CD4-positive, alpha-beta memory T cell (primary cell): Measurements from ENCODE around the gene MEIOC. TPM values are rescaled to one million over a fixed set of nuclear protein-coding genes. Genes with fewer than 3 reads are reported as not detected.
"Not testable (repeated sequence)": the region's sequence is repeated elsewhere in the genome, so short reads cannot be mapped to it uniquely, and the experiment has no call there.

Experiments
- CTCF ChIA-PET: fragments of 350-600 bp; sonication (Branson Sonifier 250); formaldehyde crosslinking; loops from one replicate; lab custom pipeline; 2021; ENCODE audit warnings: inconsistent platforms; ENCODE audit not compliant: partially characterized antibody; lab: Charles Lee
- POLR2A ChIA-PET: fragments of 350-600 bp; sonication (Branson Sonifier 250); formaldehyde crosslinking; loops from one replicate; lab custom pipeline; 2021; ENCODE audit not compliant: partially characterized antibody; lab: Charles Lee
- DNase-seq, 5 donors: peaks; one replicate each; pipeline versions ENCODE4 v3.0.0 to v3.0.0-alpha.2; 2020 to 2022; ENCODE audit warnings: mixed read lengths in 1 of 5
- H3K27ac ChIP-seq: one replicate; pipeline ENCODE4 v1.7.0; 2013; ENCODE audit warnings: low read depth, low read length
- H3K27me3 ChIP-seq: 2 replicates; pipeline ENCODE4 v1.7.0; 2013; ENCODE audit warnings: mild to moderate bottlenecking, low read length, moderate library complexity; ENCODE audit not compliant: insufficient read depth
- H3K36me3 ChIP-seq: 2 replicates; pipeline ENCODE4 v1.7.0; 2013; ENCODE audit warnings: mild to moderate bottlenecking, low read length, moderate library complexity; ENCODE audit not compliant: insufficient read depth
- H3K4me1 ChIP-seq: 2 replicates; pipeline ENCODE4 v1.7.0; 2013; ENCODE audit warnings: mild to moderate bottlenecking, low read length, moderate library complexity; ENCODE audit not compliant: insufficient read depth
- H3K4me3 ChIP-seq, 2 donors: one replicate each; pipeline ENCODE4 v1.7.0; 2013; ENCODE audit warnings: low read length in 2 of 2, mild to moderate bottlenecking in 1 of 2
- H3K9me3 ChIP-seq, 2 donors: one replicate each; pipeline ENCODE4 v1.7.0; 2013; ENCODE audit warnings: low read length in 2 of 2, control low read depth in 1 of 2; ENCODE audit not compliant: control insufficient read depth in 1 of 2
- H3K27ac Mint-ChIP-seq, 7 donors: one replicate each; pipeline ENCODE4 v1.8.0; 2020 to 2021; ENCODE audit warnings: mixed read lengths in 7 of 7, mild to moderate bottlenecking in 6 of 7, inconsistent platforms in 3 of 7, moderate library complexity in 3 of 7
- H3K27me3 Mint-ChIP-seq, 2 donors: one replicate each; pipeline ENCODE4 v1.8.0; 2020 to 2021; ENCODE audit warnings: mixed read lengths in 2 of 2
- H3K36me3 Mint-ChIP-seq, 2 donors: one replicate each; pipeline ENCODE4 v1.8.0; 2020 to 2021; ENCODE audit warnings: mixed read lengths in 2 of 2, inconsistent platforms in 1 of 2, mild to moderate bottlenecking in 1 of 2
- H3K4me1 Mint-ChIP-seq, 4 donors: one replicate each; pipeline ENCODE4 v1.8.0; 2020 to 2021; ENCODE audit warnings: mixed read lengths in 4 of 4, mild to moderate bottlenecking in 1 of 4
- H3K4me3 Mint-ChIP-seq, 8 donors: one replicate each; pipeline ENCODE4 v1.8.0; 2020 to 2021; ENCODE audit warnings: mixed read lengths in 8 of 8, mild to moderate bottlenecking in 7 of 8, moderate library complexity in 6 of 8, inconsistent platforms in 3 of 8
- H3K9me3 Mint-ChIP-seq, 8 donors: one replicate each; pipeline ENCODE4 v1.8.0; 2020 to 2021; ENCODE audit warnings: mixed read lengths in 8 of 8, mild to moderate bottlenecking in 5 of 8, inconsistent platforms in 3 of 8, moderate library complexity in 1 of 8
- intact Hi-C: fragments of 100-400 bp; cut with micrococcal nuclease; formaldehyde crosslinking; loops from one replicate; pipeline ENCODE4 v1.15.1; 2023
- polyA plus RNA-seq, 2 donors: library from polyadenylated mRNA; unstranded; fragments of 300-500 nt; fragmentation: Illumina TruSeq; gene quantifications; one replicate each; pipeline ENCODE4 v1.2.3, GENCODE V29; 2021
- total RNA-seq, 2 experiments: library from RNA; stranded (reverse); gene quantifications; one replicate each; pipeline ENCODE4 v1.2.3, GENCODE V29; 2021

The MEIOC gene
- total and polyA plus RNA-seq, 4 experiments from 2014 or later = 0.21 to 0.31 TPM; not detected in 2

- Histone ChIP-seq H3K4me1 (no peaks in the 10 kb centered on the region), H3K36me3 (no peaks in the 10 kb centered on the region), H3K9me3 (no peaks in the 10 kb centered on the region), H3K27ac (no peak overlapping the region), H3K4me3 (no peak overlapping the region), H3K27me3 (no peaks in the 10 kb centered on the region)
- H3K4me3 Mint-ChIP-seq = no peak overlapping the region
- H3K4me1 Mint-ChIP-seq = no peaks in the 10 kb centered on the region
- ChIA-PET POLR2A (no interaction called here), CTCF (interaction anchor here (0.6 to 1.0 kb wide), 2 partner anchors 120 to 131 kb away, joined by 3 read pairs; no protein-coding TSS in a partner anchor)
- H3K36me3 Mint-ChIP-seq = no peaks in the 10 kb centered on the region
- H3K27ac Mint-ChIP-seq = no peak overlapping the region
- DNase-seq = no peak
- H3K27me3 Mint-ChIP-seq = peaks cover 2 to 7% of the 10 kb centered on the region in 2 donors
- intact Hi-C loops = no loop called here
- H3K9me3 Mint-ChIP-seq = no peaks in the 10 kb centered on the region
Measured at GRCh38 chr17:44664867-44665266, 8.6 kb downstream of the MEIOC start.

GRCh38 chr17:44666006-44666405 lies 9.7 kb downstream of the MEIOC start:
- intact Hi-C loops = no loop called here
- H3K4me1 Mint-ChIP-seq = no peaks in the 10 kb centered on the region
- H3K4me3 Mint-ChIP-seq = no peak overlapping the region
- peaks cover 2 to 7% of the 10 kb centered on the region in 2 donors for H3K27me3 Mint-ChIP-seq
- no peak overlapping the region for H3K27ac Mint-ChIP-seq
- no peaks in the 10 kb centered on the region for H3K36me3 Mint-ChIP-seq
- DNase-seq = no peak
- no peaks in the 10 kb centered on the region for H3K9me3 Mint-ChIP-seq
- H3K4me3 ChIP-seq = no peak overlapping the region
- ChIA-PET CTCF (interaction anchor here (1.0 kb wide), 1 partner anchor 132 kb away, joined by 3 read pairs; no protein-coding TSS in a partner anchor), POLR2A (no interaction called here)
- H3K4me1 ChIP-seq = no peaks in the 10 kb centered on the region
- H3K27ac ChIP-seq = no peak overlapping the region
- H3K36me3 ChIP-seq = no peaks in the 10 kb centered on the region
- no peaks in the 10 kb centered on the region for H3K27me3 ChIP-seq
- no peaks in the 10 kb centered on the region for H3K9me3 ChIP-seq

DNA sequence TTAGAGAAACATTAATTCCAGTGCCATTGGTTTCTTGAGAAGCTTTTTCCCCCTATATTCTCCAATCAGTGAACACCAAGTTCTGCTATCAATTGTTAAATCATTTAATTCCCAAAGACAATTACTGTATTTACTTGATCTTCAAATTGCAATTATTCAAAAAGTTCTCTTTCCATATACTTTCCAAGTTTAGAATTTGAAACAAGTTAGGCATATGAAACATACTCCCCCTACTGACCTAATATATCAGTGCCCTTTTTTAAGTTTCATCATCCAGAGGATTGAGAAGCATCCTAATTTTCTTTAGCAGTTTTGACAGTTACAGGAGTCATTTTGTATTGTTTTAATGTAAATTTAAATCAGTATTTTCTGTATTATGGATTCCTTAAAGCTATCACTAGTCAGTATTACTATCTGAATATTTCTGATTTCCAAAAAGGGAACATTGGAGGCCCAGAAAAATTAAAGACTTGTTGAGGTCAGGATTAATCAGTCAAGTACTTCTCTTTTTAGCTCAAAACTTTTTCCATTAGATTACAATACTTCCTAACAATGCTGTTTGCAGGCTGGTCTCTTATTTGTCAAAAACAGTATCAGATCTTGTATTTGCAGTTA lies 16.3 kb downstream of the MEIOC start:
- H3K27me3 Mint-ChIP-seq = peaks cover 0 to 2% of the 10 kb centered on the region in 2 donors
- Histone ChIP-seq H3K9me3 (no peaks in the 10 kb centered on the region), H3K27me3 (no peaks in the 10 kb centered on the region), H3K36me3 (no peaks in the 10 kb centered on the region), H3K4me1 (no peaks in the 10 kb centered on the region), H3K4me3 (no peak overlapping the region), H3K27ac (no peak overlapping the region)
- ChIA-PET POLR2A (no interaction called here), CTCF (interaction anchor here (1.3 to 3.1 kb wide), 2 partner anchors 16 to 139 kb away, joined by 4 to 10 read pairs; no protein-coding TSS in a partner anchor)
- no peak overlapping the region for H3K4me3 Mint-ChIP-seq
- no peak overlapping the region for H3K27ac Mint-ChIP-seq
- intact Hi-C loops = loop anchor here (1.0 kb wide), 1 partner anchor 139 kb away; no protein-coding TSS in a partner anchor
- peaks cover 4 to 8% of the 10 kb centered on the region in 2 donors for H3K36me3 Mint-ChIP-seq
- no peaks in the 10 kb centered on the region for H3K9me3 Mint-ChIP-seq
- DNase-seq = no peak
- H3K4me1 Mint-ChIP-seq = no peaks in the 10 kb centered on the region

DNA sequence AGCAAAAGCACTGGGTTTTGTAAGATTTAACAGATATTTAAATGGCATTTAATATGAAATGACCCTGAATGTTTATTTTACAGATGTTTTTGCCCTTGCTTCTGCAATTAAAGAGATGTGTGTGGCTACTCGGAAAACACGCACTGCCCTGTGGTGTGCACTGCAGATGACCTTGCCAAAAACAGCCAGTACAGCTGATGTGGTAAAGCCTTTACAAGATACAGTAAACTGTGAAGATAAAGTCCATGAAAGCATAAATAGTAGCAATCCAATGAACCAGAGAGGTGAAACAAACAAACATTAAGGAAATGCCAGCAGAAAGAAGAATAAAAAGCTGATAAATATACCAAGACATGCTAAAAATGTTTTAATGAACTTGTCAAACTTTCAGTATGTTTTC lies 17.6 kb downstream of the MEIOC start:
- no peak for DNase-seq
- ChIA-PET CTCF (no interaction called here), POLR2A (no interaction called here)
- Mint-ChIP-seq H3K4me3 (no peak overlapping the region), H3K27me3 (no peaks in the 10 kb centered on the region), H3K36me3 (peaks cover 18% of the 10 kb centered on the region in 2 donors), H3K4me1 (no peaks in the 10 kb centered on the region), H3K27ac (peak overlapping the region in 1 of 7 donors; percentile 40), H3K9me3 (no peaks in the 10 kb centered on the region)
- H3K27ac ChIP-seq = no peak overlapping the region
- intact Hi-C loops = no loop called here
- no peaks in the 10 kb centered on the region for H3K27me3 ChIP-seq
- H3K36me3 ChIP-seq = no peaks in the 10 kb centered on the region
- no peak overlapping the region for H3K4me3 ChIP-seq
- no peaks in the 10 kb centered on the region for H3K9me3 ChIP-seq
- H3K4me1 ChIP-seq = no peaks in the 10 kb centered on the region

DNA sequence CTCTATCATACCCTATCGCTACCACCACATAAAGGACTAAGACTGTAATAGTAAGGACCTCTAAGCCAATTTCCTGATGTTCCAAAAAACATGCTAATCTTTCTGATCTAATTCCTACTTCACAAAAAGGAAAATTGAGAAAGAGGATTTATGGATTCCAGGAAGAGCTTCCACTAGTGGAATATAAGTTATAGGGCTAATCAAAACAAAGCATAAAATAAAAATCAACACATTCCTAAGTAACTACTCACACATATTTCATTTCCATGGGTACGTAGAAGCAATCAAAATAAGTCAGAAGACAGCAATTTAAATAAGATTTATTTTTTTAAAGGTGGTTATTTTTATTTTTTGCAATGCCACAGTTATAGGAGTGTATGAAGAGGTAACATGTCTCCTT lies 20.9 kb downstream of the MEIOC start:
- Histone ChIP-seq H3K4me3 (no peak overlapping the region), H3K9me3 (no peaks in the 10 kb centered on the region), H3K4me1 (no peaks in the 10 kb centered on the region), H3K27ac (no peak overlapping the region), H3K27me3 (no peaks in the 10 kb centered on the region), H3K36me3 (peaks cover 16% of the 10 kb centered on the region)
- peaks cover 34 to 44% of the 10 kb centered on the region in 2 donors for H3K36me3 Mint-ChIP-seq
- no peaks in the 10 kb centered on the region for H3K9me3 Mint-ChIP-seq
- H3K27ac Mint-ChIP-seq = peak overlapping the region in 1 of 7 donors; percentile 3
- no peak overlapping the region for H3K4me3 Mint-ChIP-seq
- CTCF ChIA-PET = no interaction called here
- no peaks in the 10 kb centered on the region for H3K4me1 Mint-ChIP-seq
- intact Hi-C loops = no loop called here
- no peak for DNase-seq
- no peaks in the 10 kb centered on the region for H3K27me3 Mint-ChIP-seq
- POLR2A ChIA-PET = no interaction called here

DNA sequence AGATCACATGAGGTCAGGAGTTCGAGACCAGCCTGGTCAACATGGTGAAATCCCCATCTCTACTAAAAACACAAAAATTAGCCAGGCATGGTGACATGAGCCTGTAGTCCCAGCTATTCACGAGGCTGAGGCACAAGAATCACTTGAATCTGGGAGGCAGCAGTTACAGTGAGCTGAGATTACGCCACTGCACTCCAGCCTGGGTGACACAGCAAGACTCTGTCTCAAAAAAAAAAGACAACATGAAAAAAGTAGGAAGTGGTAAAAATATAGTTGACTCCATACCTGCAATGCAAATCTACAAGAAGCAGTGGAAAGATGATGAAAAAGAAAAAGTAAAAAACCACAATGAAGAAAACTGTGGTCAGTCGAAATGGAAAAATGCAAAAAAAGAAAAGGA lies 27.0 kb downstream of the MEIOC start:
- H3K4me3 Mint-ChIP-seq, intact Hi-C loops, H3K27ac Mint-ChIP-seq, H3K4me3 ChIP-seq, H3K9me3 Mint-ChIP-seq, H3K4me1 ChIP-seq, H3K9me3 ChIP-seq, H3K27me3 ChIP-seq, H3K27me3 Mint-ChIP-seq, H3K27ac ChIP-seq, POLR2A ChIA-PET, DNase-seq: not testable (repeated sequence)
- H3K36me3 ChIP-seq = peaks cover 26% of the 10 kb centered on the region
- Mint-ChIP-seq H3K4me1 (peaks cover 6 to 15% (median 9%) of the 10 kb centered on the region in 4 donors), H3K36me3 (peaks cover 47 to 63% of the 10 kb centered on the region in 2 donors)
- CTCF ChIA-PET = interaction anchor here (2.1 kb wide), 1 partner anchor 8 kb away, joined by 5 read pairs; no protein-coding TSS in a partner anchor

DNA sequence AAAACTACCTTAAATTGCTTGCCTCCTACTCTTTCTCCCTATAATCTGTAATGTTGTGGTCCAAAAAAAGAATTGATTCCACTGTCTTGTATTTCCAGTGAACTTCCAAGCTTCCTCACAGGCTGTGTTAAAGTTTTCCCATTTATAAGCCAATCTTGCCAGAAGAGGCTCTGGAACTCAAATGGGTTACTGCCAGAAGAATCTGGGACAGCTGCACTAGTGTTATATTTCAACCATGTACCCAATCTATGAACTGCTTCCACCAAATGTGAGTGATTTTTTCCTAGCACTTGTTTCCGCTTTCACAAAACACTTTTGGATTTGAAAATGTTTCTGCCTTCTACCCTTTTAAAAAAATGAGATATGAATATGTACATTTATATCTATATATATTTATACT lies 31.5 kb downstream of the MEIOC start:
- intact Hi-C loops = no loop called here
- Histone ChIP-seq H3K27ac (no peak overlapping the region), H3K4me3 (no peak overlapping the region), H3K4me1 (peaks cover 17% of the 10 kb centered on the region), H3K36me3 (peaks cover 7% of the 10 kb centered on the region), H3K9me3 (no peaks in the 10 kb centered on the region), H3K27me3 (no peaks in the 10 kb centered on the region)
- peaks cover 20 to 44% (median 25%) of the 10 kb centered on the region in 4 donors for H3K4me1 Mint-ChIP-seq
- CTCF ChIA-PET = interaction anchor here (1.4 to 1.6 kb wide), 2 partner anchors 16 to 154 kb away, joined by 3 to 4 read pairs; no protein-coding TSS in a partner anchor
- H3K27me3 Mint-ChIP-seq = no peaks in the 10 kb centered on the region
- peaks cover 25 to 34% of the 10 kb centered on the region in 2 donors for H3K36me3 Mint-ChIP-seq
- DNase-seq = no peak
- no peak overlapping the region for H3K4me3 Mint-ChIP-seq
- peak overlapping the region in 1 of 7 donors; percentile 46 for H3K27ac Mint-ChIP-seq
- H3K9me3 Mint-ChIP-seq = peaks cover 0 to 2% (median 0%) of the 10 kb centered on the region in 8 donors
- POLR2A ChIA-PET = interaction anchor here (1.2 kb wide), 1 partner anchor 32 kb away, joined by 6 read pairs; the partner anchor contains the start of gene MEIOC
